ENCODE measurements around the gene KIF12.
"Not testable (repeated sequence)": the region's sequence is repeated elsewhere in the genome, so short reads cannot be mapped to it uniquely, and the experiment has no call there.

The KIF12 gene

GRCh38 chr9:114084282-114085073 is 14.6 kb downstream of the KIF12 start:
- DNase-seq (ENCODE audit: low spot score) = no peak

DNA sequence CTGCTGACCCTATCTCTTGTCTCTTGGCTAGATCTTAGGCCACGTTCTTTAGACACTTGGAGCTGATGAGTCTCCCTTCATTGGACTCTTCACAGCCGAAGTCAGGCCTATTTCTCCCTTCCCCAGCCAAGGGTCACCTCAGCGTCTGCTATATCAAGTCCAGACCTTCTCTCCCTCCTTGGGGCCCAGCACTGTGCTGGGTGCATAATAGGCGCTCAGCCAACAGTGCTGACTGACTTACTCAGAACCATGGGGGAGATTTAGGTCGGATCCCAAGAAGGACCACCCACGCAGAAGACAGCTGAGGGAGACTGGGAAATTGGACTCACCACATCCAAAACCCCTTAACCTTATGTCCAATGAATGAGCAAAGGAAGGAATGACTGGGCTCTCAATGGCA is 15.4 kb downstream of the KIF12 start:
- no peak for DNase-seq (ENCODE audit: low spot score)

DNA sequence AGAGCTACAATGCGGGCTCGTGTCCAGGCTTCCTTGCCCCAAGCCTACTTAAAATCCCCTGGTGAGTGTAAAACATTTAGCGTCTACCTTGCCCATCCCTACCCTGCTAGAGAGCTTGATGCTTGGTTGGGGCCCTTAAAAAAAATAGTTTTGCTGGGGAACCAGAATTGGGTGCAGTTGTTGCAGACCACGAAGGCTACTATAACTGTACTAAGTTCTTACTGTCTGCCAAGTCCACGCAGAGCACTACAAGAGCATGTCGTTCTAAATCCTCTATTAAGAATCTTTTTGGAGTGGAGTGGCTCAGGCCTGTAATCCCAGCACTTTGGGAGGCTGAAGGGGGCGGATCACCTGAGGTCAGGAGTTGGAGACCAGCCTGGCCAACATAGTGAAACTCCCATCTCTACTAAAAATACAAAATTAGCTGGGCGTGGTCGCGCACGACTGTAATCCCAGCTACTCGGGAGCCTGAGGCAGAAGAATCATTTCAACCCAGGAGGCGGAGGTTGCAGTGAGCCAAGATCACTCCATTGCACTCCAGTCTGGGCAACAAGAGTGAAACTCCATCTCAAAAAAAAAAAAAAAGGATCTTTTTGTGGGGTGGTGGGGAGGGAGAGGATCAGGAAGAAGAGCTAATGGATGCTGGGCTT is 16.2 kb downstream of the KIF12 start:
- DNase-seq (ENCODE audit: low spot score) = not testable (repeated sequence)

DNA sequence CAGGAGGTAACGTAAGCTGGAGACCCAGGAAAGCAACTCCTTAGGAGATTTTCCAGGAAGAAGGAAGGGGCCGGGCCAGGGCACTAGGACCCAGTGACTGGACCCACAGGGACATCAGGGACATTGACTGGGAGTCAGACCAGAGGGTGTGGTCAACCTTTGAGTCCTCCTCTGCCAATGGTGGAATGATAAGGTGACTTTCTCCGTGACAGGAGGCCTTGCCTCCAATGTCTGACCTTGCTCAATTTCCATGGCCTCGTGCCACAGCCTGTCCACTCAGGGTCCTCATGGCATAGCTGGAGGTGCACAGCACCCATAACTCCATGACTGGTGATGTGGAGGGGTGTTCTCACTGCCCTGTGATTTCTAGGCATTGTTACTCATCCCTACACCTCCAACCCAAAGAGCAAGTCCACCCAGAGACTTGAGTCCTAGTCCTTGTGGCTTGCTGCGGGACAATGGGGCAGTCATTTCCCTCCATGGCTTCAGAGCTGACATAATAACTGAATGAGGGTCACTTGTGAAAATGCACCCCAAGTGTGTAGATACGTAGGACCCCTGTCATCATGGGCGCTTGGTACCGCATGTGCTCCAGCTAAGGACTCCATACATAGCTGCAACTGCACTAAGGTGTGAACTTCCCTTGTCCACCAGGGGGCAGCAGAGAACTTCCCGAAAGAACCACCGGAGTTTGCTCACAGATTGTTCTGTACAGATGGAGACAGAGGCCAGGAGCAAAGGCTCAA is 16.9 kb downstream of the KIF12 start:
- DNase-seq (ENCODE audit: low spot score) = peak; percentile 76

DNA sequence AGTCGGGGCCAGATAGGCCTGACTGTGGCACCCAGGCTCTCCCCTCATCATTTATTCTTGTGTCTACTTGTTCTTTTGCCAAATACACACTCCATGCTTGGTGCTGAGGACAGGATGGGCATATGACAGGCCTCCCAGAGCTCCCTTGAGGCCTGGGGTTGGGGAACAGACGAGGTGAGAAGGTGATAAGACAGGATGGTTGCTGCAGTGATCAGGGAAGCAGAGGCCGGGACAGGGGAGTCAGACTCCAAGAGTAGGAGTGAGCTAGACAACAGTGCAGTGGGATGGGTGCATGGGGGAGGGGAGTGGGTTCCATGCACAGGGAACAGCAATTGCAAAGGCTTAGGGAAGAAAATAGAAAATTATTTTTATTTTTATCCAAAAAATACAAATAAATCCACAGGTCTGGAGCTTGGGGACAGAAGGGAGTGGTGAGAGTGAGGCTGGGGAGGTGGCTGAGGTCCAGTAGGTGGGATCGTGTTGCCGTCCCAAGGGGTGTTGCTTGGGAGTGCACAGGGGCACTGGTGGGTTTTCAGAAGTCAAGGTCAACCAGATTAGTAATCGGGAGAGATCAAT is 17.6 kb downstream of the KIF12 start:
- DNase-seq (ENCODE audit: low spot score) = no peak

DNA sequence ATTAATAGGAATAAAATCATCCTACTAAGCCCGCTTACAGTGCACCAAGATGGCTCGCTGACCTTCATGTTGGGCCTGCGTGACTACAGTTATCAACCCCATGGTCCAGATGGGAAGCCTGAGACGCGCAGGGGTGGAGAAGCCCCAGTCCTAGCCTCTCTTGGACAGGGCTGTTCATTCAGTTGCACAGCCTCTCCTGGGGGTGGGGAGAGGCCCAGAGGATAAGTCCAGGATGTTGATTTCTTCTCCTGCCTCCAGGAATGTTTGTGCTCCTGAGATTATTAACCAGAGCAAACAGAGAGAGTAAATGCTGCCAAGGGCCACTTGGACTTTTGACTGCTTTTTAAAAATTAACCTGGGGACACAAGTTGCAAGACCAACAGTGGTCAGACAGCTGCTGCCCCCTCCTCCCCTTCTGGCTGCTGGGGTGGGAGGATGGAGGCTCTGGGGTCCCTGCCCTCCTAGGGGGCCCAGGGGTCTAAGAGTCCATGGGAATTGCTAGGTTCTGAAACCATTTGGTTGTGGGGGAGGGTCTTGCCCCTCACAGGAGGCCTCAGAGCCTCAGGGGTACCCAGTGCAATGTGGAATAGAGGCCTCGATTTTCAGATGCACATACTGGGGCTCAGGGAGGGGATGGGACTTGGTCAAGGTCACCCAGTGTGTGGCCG is 18.2 kb downstream of the KIF12 start:
- DNase-seq (ENCODE audit: low spot score) = no peak

GRCh38 chr9:114080195-114080772 is 18.8 kb downstream of the KIF12 start:
- DNase-seq (ENCODE audit: low spot score) = no peak

- no peak for DNase-seq (ENCODE audit: low spot score)
These were observed 20.3 kb downstream of the KIF12 start for GRCh38 chr9:114078781-114079156.

DNA sequence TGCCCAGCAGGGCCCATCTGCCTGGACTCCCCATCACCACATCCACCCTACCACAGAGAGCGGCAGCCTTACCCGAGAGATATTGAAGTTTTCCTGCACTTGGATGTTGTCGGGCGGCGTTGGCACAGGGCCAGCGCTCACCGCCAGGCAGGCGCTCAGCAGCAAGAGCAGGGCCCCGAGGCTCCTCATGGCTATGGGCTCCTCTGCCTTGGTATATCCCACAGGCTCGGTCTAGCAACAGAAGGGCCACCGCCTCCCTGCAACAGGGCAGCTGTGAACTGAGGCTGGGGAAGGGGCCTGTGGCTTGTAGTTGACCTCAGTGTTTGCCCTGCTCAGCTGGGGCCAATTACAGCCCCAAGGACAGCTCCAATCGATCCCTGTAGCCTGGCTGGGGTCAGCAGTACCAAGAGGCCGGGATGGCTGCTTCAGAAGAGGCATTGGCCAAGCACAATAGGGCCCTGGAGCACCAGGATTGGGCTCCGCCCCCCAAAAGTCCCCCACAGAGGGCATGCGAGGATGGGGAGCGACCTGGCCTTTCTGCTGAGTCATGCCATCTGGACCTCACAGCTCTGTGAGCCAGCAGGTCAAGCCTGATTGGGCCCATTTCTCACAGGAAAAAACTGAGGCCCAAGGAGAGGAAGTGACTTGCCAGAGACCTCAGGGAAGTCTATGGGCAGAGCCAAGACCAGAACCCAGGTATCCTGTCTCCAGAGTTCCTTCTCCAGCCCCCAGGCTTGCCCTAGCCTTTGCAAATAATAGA is 20.9 kb downstream of the KIF12 start, which contains the start of gene AMBP:
Gene AMBP (minus strand): TSS at position 280 of the 760 bp plus-strand sequence. CDS start 91 bp downstream, at position 189.
- DNase-seq (ENCODE audit: low spot score) = peak; percentile 25

DNA sequence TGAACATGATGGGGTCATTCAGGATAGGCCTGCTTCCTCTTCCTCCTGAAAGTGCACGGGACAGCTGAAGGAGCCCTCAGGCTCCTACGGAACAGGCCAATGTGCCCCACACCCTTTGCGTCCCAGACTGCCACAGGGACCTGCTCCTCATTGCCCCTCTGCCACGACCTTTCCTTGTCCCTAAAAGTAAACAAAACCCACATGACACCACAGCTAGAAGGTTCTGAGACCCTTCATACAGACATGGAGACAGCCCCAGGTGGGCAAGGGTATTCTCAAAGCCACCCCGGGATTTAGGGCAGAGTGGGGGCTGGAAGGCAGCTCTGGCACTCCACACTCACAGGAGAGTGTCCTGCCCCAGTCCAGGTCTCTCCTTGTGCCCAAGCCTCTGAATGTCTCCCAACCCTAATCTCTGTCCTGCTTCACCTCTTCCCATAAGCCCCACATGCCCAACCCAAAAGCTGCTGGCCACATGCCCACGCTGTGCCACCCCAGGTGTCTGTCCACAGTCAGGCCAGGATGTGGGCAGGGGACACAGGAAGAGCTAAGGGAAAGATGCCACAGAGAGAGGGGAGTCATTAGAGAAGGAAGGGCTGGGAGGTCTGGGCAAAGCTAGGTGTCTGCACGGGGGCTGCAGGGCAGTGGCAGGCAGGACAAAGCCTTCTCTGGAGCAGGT is 21.8 kb downstream of the KIF12 start:
- no peak for DNase-seq (ENCODE audit: low spot score)

DNA sequence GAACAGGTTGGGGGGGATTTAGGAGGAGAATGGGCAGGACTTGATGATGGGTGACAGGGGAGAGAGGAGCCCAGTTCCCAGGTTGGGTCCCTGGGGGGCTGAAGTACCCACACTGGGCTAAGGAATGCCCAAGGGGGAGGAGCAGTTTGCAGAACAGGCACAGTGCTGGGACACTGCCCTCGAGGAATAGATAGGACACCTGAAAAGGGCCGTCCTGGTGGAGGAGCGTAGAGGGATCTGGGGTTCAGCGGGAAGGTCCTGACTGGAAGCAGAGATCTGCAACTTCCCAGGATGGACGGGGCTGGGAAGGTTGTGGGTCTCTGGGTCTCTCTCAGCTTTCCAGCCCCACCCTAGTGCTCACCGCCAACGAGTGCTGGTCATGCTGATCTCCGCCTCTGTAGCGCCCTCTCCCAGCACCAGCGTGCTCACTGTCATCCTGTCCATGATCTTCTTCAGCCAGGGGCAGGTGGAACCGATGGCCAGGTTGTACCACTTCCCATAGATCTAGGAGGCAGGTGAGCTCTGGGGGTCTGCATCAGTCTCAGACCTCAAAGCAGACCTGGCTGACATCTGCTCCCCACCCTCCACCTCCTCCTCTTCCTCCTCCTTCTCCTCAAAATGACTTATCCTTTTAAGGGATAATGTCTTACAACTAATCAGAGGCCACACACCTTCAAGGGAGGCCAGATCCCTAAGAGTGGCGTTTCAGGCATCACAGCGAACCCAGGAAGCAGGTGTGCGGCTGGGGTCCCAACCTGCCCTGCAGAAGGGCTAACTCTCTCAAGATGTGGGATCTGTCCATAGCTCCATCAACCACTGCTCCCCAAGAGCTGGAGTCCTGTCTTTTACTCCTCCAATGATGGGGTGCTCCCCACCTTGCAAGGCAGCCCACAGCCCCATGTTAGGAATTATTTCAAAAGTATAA is 22.6 kb downstream of the KIF12 start:
- DNase-seq (ENCODE audit: low spot score) = no peak

GRCh38 chr9:114075602-114076001 is 23.5 kb downstream of the KIF12 start:
- no peak for DNase-seq (ENCODE audit: low spot score)

GRCh38 chr9:114072184-114073140 is 26.6 kb downstream of the KIF12 start:
- DNase-seq (ENCODE audit: low spot score) = no peak

DNA sequence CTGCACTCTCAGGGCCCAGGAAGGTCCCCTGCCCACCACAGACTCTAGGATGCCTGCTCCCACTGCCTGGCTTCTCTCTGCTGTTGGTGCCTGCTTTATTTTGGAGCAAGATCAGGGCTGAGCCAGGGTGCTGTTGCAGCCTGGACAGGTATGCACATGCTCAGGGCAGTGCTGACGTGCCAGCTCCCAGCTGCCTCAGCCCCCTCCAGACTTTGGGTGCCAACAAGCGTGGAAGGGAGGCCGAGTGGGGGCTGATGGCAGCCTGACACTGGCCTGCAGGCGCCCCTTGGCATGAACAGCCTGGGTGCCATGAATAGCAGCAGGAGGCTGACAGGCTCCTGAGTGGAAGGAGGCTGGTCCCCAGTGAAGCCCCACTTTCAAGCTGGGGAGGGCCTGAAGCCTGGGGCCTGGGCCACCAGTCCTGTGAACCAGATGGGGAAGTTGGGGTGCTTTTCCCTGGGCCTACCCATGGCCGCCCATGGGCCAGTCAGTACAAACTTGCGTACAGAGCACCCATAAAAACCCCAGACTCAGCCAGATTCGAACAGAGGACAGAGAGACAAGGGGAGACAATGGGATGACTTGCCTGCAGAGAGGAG is 27.8 kb downstream of the KIF12 start:
- DNase-seq (ENCODE audit: low spot score) = no peak

GRCh38 chr9:114070188-114071103 is 28.6 kb downstream of the KIF12 start:
- DNase-seq (ENCODE audit: low spot score) = no peak

Measured in SK-N-DZ (cell line).